WI38 (cell line): ENCODE measurements around the gene GM2A.

Source experiments
- H3K4me3 ChIP-seq: 2 replicates; pipeline ENCODE4 v1.5.1; 2011; ENCODE audit warnings: low read depth, mild to moderate bottlenecking, control low read depth, low read length
- CTCF ChIP-seq: IDR thresholded peaks from 2 replicates; pipeline ENCODE4 v1.5.1; 2012; ENCODE audit warnings: low read depth, mild to moderate bottlenecking, control low read depth, low read length

Gene GM2A

GRCh38 chr5:151275803-151276202 lies 22.8 kb downstream of the GM2A start:
- no peak overlapping the region for H3K4me3 ChIP-seq
- no peak for TF ChIP-seq CTCF

- H3K4me3 ChIP-seq, result no peak overlapping the region
- no peak for TF ChIP-seq CTCF
Observed at GRCh38 chr5:151278845-151279244, 25.9 kb downstream of the GM2A start.

GRCh38 chr5:151280443-151280842 lies 27.5 kb downstream of the GM2A start:
- no peak for TF ChIP-seq CTCF
- H3K4me3 ChIP-seq, result no peak overlapping the region

- TF ChIP-seq CTCF, result no peak
- H3K4me3 ChIP-seq, result no peak overlapping the region
Observed at GRCh38 chr5:151281001-151281639, 28.1 kb downstream of the GM2A start.

GRCh38 chr5:151283120-151283825 lies 30.3 kb downstream of the GM2A start:
- no peak overlapping the region for H3K4me3 ChIP-seq
- TF ChIP-seq CTCF, result no peak

GRCh38 chr5:151284392-151284967 lies 31.5 kb downstream of the GM2A start:
- H3K4me3 ChIP-seq, result no peak overlapping the region
- TF ChIP-seq CTCF, result no peak; the same call in 1 of the 2 replicates

- no peak for TF ChIP-seq CTCF
- no peak overlapping the region for H3K4me3 ChIP-seq
Observed at GRCh38 chr5:151285683-151286082, 32.7 kb downstream of the GM2A start.
